EL (cell line): ENCODE results near the gene ERCC6.

Experiments
- DNase-seq: peaks from one replicate; pipeline ENCODE4 v3.0.0-alpha.2; 2016

The ERCC6 gene

GRCh38 chr10:49508654-49509053, 30.3 kb downstream of the ERCC6 start:
- no peak for DNase-seq

DNA sequence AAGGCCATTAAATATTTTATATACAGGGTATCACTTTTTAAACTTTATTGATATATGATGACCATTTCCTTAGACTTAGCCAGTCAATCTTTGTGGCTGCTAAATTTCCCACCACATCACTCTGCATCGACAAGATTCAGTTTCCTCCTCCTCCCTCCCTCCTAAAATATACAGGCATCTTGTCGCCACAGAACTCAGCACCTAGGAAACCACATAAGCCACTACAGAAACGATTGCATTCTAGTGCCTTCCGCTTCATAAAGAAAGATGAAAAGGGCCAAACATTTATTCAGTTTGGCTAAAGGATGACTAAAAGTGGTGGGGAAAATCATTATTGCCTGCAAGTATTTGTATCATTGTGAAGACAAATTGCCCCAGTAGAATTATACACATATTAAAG, 30.7 kb downstream of the ERCC6 start:
- DNase-seq: no peak

GRCh38 chr10:49505589-49505988, 33.3 kb downstream of the ERCC6 start:
- no peak for DNase-seq

GRCh38 chr10:49505076-49505475, 33.8 kb downstream of the ERCC6 start:
- no peak for DNase-seq

- DNase-seq: no peak
Measured at GRCh38 chr10:49504528-49504927, 34.4 kb downstream of the ERCC6 start.

GRCh38 chr10:49502358-49502757, 36.6 kb downstream of the ERCC6 start:
- DNase-seq: peak; percentile 15

- no peak for DNase-seq
Measured at GRCh38 chr10:49500412-49500811, 38.5 kb downstream of the ERCC6 start.

- no peak for DNase-seq
Measured at GRCh38 chr10:49499305-49499851, 39.5 kb downstream of the ERCC6 start.

DNA sequence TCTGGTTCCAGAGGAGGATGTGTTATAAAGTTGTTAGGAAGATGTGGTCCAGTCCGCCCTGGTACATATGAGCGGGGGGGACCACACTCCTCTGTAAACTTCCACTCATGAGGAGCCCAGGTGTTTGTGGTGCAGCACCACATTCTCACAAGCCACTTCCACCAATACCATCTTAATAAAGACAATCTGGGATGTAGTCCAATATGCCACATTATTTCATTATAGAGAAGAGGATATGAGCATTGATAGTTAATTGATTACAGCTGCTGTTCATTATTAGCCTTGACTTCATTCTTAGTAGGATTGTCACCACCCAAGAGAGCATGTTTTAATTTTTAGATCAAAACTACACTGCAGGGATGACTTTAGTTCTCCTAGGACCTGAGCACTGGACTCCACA, 40.5 kb downstream of the ERCC6 start:
- DNase-seq: no peak

GRCh38 chr10:49497358-49497757, 41.6 kb downstream of the ERCC6 start:
- DNase-seq: no peak

GRCh38 chr10:49488056-49488717, 50.7 kb downstream of the ERCC6 start:
- DNase-seq: no peak

- no peak for DNase-seq
Measured at GRCh38 chr10:49486738-49487137, 52.2 kb downstream of the ERCC6 start.

GRCh38 chr10:49486009-49486408, 52.9 kb downstream of the ERCC6 start:
- DNase-seq: no peak

GRCh38 chr10:49484486-49485235, 54.3 kb downstream of the ERCC6 start:
- DNase-seq: peak; percentile 61

GRCh38 chr10:49478819-49479218, 60.1 kb downstream of the ERCC6 start:
- no peak for DNase-seq

DNA sequence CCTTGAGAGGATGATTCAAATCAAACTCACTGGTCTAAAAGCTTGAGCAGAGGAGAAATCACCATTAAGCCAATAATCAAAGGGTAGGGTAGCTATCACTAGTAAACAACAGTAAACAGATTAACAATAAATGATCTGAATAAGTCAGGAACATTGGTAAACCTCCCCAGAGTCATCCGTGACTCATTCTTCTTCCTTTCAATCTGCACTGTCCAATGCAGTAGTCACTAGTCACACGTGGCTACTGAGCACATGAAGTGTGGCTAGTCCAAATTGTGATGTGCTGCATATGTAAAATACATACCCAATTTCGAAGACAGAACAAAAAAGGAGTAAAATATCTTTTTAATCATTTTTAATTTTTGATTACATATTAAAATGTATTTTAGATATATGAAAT, 64.0 kb downstream of the ERCC6 start:
- DNase-seq: peak; percentile 20

- no peak for DNase-seq
Measured at GRCh38 chr10:49471532-49471931, 67.4 kb downstream of the ERCC6 start.

DNA sequence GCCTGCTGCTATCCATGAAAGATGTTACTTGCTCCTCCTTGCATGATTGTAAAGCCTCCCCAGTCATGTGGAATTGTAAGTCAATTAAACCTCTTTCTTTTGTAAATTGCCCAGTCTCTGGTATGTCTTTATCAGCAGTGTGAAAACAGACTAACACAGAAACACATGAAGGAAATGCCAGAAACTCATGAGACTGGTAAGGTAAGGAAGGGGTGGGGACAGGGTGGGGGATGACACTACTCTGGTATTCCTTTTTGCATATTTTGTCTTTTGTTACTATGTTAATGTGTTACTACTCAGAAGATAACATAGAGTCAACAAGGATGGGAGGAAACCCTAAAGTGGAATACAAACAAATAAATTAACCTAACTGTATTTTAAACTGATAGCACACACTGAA, 73.2 kb downstream of the ERCC6 start:
- DNase-seq: no peak
